T-helper 2 cell (primary cell): ENCODE results near the gene OSBPL3.
"Not testable (repeated sequence)": the region's sequence is repeated elsewhere in the genome, so short reads cannot be mapped to it uniquely, and the experiment has no call there.

Experiments used
- DNase-seq, 5 experiments: peaks; one replicate each; pipeline versions ENCODE4 v3.0.0 to v3.0.0-alpha.2; 2012 to 2022
- total RNA-seq, 2 donors: gene quantifications; one replicate each; lab custom pipeline; 2026; lab: John Stamatoyannopoulos, UW

The OSBPL3 gene, protein sequence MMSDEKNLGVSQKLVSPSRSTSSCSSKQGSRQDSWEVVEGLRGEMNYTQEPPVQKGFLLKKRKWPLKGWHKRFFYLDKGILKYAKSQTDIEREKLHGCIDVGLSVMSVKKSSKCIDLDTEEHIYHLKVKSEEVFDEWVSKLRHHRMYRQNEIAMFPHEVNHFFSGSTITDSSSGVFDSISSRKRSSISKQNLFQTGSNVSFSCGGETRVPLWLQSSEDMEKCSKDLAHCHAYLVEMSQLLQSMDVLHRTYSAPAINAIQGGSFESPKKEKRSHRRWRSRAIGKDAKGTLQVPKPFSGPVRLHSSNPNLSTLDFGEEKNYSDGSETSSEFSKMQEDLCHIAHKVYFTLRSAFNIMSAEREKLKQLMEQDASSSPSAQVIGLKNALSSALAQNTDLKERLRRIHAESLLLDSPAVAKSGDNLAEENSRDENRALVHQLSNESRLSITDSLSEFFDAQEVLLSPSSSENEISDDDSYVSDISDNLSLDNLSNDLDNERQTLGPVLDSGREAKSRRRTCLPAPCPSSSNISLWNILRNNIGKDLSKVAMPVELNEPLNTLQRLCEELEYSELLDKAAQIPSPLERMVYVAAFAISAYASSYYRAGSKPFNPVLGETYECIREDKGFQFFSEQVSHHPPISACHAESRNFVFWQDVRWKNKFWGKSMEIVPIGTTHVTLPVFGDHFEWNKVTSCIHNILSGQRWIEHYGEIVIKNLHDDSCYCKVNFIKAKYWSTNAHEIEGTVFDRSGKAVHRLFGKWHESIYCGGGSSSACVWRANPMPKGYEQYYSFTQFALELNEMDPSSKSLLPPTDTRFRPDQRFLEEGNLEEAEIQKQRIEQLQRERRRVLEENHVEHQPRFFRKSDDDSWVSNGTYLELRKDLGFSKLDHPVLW
- 73.6 to 80.9 reads per million in 2 donors for total RNA-seq

DNA sequence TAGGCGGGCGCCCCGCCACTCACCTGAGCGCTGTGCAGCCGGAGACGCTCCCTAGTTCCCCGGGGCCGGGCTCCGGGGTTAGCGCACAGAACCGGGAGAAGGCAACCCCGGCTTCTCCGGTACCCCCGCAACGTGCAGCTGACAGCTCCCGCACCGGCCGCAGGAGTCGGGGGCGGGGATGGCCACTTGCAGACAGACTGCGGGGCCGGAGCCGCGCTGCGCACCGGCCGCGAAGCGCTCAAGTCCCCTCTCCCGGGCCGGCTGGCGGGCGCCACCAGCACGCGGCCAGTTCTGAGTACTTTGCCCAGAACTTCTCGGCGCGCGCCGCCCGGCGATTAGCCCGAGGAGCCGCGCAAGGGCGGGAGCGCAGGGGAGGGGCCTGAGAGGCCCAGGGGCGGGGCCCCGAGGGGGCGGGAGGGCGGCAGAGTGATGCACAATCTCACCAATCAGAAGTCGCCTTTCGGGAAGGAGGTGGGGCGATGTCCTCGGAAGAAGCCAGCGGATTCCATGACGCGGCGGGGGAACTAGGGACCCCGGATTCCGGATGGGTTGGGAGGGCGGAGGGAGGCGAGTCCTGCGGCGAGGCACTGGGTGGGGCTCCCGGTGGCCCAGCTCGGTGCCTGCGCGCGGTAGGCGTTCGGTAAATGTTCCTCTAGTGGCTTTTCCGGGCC, at the start of gene OSBPL3:
TSS of gene OSBPL3 (minus strand) at position 316 of the 671 bp plus-strand sequence. CDS start 87,706 bp downstream, outside the sequence.
- peak; percentile 91 to 97 (median 95) for DNase-seq

GRCh38 chr7:25029075-25029474, 49.1 kb upstream of the OSBPL3 start:
- peak in 1 of 5 experiments; percentile 58 for DNase-seq

DNA sequence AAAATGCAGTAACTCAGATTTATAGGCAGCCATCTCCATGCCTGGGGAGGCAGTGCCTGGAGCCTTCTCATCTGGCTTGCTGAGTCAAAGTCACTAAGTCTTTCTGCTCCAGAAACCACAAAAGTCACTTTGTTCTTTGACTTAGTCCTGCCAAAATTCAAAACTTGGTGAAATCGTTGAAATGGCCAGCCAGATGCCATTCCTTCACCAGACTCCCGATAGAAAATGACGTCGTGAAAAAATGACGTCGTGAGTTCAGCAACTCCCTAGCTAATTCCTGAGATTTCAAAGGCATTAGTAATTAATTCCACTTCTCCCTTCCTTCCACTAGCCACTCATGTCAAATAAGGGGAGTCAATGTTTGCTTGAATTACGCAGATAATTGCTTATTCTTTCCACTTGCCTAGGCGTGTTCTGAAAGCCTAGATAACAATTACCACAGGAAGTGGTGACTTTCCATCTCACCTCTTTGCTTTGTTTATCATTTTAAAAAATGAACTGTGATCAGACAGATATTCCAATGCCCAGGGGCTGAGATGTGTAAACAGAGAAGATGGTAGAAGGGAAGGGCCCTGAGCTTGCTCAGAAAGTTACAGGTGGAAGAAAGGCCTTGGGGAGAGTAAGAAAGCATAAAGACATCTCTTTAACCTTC, 48.5 kb upstream of the OSBPL3 start:
- DNase-seq: peak in 2 of 5 experiments; percentile 32 to 91

GRCh38 chr7:25026156-25026555, 46.2 kb upstream of the OSBPL3 start:
- no peak for DNase-seq

GRCh38 chr7:25025218-25025671, 45.3 kb upstream of the OSBPL3 start:
- no peak for DNase-seq

GRCh38 chr7:25024066-25024465, 44.1 kb upstream of the OSBPL3 start:
- no peak for DNase-seq

GRCh38 chr7:25017671-25018070, 37.7 kb upstream of the OSBPL3 start:
- DNase-seq: not testable (repeated sequence)

- DNase-seq: no peak
Measured at GRCh38 chr7:25014756-25015155, 34.8 kb upstream of the OSBPL3 start.

- DNase-seq: not testable (repeated sequence)
Measured at GRCh38 chr7:25012710-25013109, 32.7 kb upstream of the OSBPL3 start.

- no peak for DNase-seq
Measured at GRCh38 chr7:25012254-25012653, 32.3 kb upstream of the OSBPL3 start.

GRCh38 chr7:25009257-25009656, 29.3 kb upstream of the OSBPL3 start:
- no peak for DNase-seq

- no peak for DNase-seq
Measured at GRCh38 chr7:25007668-25008067, 27.7 kb upstream of the OSBPL3 start.

DNA sequence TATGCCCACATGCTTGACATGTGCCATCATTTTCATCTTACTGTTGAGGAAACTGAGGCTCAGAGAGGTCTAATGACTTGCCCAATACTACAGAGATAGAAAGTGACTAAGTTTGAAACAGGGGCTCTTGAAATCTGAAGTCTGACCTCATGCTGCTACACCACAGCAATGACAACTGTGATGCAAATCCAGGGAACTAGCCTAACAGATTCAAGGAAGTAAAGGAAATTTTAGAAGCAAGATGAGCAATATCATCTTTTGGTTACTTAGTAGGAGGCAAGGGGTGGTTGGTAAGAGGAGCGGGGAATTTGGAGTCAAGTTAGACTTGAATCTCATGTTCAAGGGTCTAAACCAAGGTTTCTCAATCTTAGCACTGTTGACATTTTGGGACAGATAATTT, 26.3 kb upstream of the OSBPL3 start:
- DNase-seq: no peak

GRCh38 chr7:25005658-25006057, 25.7 kb upstream of the OSBPL3 start:
- no peak for DNase-seq

- DNase-seq: no peak
Measured at GRCh38 chr7:25002786-25003185, 22.8 kb upstream of the OSBPL3 start.

GRCh38 chr7:24995466-24995865, 15.5 kb upstream of the OSBPL3 start:
- no peak for DNase-seq

DNA sequence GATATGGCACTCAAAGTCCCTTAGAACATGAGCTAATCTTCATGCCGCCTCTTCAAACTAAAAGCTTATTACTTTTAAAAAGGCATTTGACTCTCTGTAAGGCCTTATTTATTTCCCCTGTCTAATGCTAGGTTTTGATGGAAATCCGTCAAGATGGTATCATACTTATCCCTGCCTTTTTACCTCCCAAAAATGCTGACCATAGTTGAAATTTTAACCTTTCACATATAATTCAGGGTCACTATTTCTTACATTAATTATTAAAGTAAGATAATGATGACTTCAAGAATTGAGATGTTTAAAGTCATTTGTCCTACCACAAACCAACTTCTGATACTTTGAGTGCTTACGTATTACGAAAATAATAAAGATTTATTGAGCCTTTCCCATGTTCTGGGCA, 12.3 kb upstream of the OSBPL3 start:
- DNase-seq: no peak

GRCh38 chr7:24991353-24991752, 11.4 kb upstream of the OSBPL3 start:
- no peak for DNase-seq

DNA sequence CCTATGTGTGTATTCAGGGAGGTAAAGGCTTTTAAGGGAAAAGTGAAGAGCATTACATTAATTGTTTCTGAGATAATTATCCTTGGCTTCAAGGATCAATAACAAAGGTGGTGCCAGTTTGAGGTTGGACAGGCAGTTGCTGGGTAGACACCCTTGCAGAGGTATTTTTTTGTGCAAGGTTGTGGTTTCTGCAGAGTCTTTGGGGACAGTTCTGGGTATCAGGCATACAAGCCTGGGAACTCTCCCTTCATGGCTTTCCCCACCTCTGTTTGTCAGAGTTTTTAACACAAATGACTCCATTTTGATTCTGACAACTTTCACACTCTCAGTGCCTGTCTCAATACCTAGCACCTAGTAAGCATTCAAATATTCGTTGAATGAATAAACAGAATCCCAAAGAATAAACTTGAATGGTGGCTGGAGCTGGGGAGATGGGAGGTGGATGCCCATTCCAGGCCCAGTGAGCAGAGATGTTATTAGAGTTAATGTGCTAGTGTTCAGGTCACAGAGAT, 7.4 kb upstream of the OSBPL3 start:
- no peak for DNase-seq

DNA sequence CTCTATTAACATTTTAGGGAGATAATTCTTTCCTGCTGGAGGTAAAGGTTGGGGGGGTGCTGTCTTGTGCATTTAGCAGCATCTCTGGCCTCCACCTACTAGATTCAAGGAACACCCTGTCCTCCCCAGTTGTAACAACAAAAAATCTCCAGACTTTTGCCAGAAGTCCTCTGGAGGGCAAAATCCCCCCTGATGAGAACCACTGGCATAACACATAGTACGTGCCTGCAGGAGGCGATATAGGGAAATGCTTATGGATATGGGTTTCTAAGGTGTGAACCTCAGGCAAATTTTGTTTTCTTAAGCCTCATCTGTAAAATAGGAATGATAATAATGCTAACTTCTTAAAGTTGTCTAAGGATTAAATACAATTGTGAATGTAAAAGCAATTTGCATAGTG, 2.9 kb upstream of the OSBPL3 start:
- no peak for DNase-seq

GRCh38 chr7:24981171-24981951, 1.4 kb upstream of the OSBPL3 start:
- DNase-seq: peak; percentile 22 to 58 (median 41)
